ENCODE data around the gene SPATA33.
"Not testable (repeated sequence)": the region's sequence is repeated elsewhere in the genome, so short reads cannot be mapped to it uniquely, and the experiment has no call there.

SPATA33 gene

DNA sequence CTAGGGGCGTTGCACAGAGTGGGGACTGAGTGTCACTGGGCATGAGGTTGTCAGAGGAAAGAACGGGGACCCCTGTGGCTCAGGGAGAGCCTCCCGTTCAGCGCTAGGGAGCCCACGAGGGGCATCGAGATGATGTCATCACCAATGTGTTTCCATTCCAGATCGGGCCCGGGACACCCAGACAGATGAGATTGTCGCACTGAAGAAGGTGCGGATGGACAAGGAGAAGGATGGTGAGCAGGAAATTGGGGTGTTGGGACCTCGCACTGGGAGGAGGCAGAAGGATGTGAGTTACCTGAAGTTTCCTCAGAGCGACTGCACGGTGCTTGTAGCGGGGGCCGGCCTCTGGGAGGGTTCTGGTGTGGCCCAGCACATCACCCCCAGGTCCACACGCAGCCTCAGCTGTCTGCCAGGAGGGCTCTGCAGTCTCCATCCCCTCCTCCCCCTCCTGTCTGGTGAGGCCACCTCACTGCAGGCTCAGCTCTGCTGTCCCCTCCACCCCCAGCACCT lies 32.8 kb downstream of the SPATA33 start:
- intact Hi-C loops (cut with DNase I; ENCODE audit: low total_unique reads), result no loop called here
- TF ChIP-seq, protein P1, sequence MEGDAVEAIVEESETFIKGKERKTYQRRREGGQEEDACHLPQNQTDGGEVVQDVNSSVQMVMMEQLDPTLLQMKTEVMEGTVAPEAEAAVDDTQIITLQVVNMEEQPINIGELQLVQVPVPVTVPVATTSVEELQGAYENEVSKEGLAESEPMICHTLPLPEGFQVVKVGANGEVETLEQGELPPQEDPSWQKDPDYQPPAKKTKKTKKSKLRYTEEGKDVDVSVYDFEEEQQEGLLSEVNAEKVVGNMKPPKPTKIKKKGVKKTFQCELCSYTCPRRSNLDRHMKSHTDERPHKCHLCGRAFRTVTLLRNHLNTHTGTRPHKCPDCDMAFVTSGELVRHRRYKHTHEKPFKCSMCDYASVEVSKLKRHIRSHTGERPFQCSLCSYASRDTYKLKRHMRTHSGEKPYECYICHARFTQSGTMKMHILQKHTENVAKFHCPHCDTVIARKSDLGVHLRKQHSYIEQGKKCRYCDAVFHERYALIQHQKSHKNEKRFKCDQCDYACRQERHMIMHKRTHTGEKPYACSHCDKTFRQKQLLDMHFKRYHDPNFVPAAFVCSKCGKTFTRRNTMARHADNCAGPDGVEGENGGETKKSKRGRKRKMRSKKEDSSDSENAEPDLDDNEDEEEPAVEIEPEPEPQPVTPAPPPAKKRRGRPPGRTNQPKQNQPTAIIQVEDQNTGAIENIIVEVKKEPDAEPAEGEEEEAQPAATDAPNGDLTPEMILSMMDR (IDR thresholded peaks at IDR 0.05), result no peak
- no peak for DNase-seq
- Histone ChIP-seq H3K36me3 (peaks cover 4 to 65% (median 37%) of the 10 kb centered on the region in 3 donors), H3K27me3 (no peaks in the 10 kb centered on the region), H3K9me3 (no peaks in the 10 kb centered on the region), H3K27ac (no peak overlapping the region), H3K4me3 (no peak overlapping the region), H3K4me1 (peaks cover 0 to 13% (median 8%) of the 10 kb centered on the region in 4 donors)

DNA sequence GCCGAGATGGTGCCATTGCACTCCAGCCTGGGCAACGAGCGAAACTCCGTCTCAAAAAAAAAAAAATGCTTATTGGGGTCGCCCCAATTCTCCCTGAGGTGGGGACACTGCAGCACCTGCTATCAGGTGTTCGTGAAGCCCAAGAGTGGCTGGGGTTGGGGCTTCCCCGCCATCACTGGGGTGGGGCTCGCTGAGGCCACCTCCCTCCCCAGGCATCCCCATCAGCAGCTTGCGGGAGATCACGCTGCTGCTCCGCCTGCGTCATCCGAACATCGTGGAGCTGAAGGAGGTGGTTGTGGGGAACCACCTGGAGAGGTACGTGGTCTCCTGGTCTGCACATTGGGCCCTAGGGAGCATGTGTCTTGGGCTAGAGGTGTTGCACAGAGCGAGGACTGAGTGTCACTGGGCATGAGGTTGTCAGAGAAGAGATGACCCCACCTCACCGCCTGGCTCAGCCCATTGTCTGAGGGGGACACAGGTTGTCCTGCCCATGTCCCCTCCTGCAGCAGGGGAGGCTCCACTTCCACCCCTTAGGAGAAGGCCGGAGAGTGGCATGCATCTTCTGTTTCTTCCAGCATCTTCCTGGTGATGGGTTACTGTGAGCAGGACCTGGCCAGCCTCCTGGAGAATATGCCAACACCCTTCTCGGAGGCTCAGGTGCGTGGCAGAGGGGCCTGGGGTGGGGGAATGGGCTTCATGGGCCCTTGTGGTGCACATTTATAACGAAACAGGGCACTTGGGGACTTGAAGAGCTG lies 33.8 kb downstream of the SPATA33 start:
- intact Hi-C loops (cut with DNase I; ENCODE audit: low total_unique reads), result no loop called here
- Histone ChIP-seq H3K9me3 (no peaks in the 10 kb centered on the region), H3K36me3 (peaks cover 4 to 73% (median 37%) of the 10 kb centered on the region in 3 donors), H3K4me3 (no peak overlapping the region), H3K27me3 (no peaks in the 10 kb centered on the region), H3K27ac (no peak overlapping the region), H3K4me1 (peaks cover 0 to 8% (median 8%) of the 10 kb centered on the region in 4 donors)
- DNase-seq, result no peak
- TF ChIP-seq, protein P1 (IDR thresholded peaks at IDR 0.05), result no peak

DNA sequence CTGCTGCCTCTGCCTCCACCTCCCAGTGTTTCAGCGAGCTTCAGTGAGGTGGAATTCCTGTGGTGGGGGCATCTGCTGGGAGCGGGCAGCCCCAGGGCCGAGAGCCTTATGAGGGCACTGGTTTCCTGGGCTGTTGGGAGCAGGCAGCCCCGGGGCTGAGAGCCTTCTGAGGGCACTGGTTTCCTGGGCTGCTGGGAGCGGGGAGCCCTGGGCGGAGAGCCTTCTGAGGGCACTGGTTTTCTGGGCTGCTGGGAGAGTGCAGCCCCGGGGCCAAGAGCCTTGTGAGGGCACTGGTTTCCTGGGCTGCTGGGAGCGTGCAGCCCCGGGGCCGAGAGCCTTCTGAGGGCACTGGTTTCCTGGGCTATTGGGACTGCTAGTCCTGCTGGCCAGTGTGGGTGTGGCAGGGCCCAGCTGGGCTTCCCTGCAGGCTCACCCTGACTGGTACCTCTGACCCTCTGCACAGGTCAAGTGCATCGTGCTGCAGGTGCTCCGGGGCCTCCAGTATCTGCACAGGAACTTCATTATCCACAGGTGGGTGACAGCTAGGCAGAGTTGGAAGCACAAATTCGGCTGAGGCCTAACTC lies 34.4 kb downstream of the SPATA33 start:
- intact Hi-C loops (cut with DNase I; ENCODE audit: low total_unique reads), result no loop called here
- TF ChIP-seq, protein P1 (IDR thresholded peaks at IDR 0.05), result no peak
- no peaks in the 10 kb centered on the region for H3K27me3 ChIP-seq
- no peak overlapping the region for H3K4me3 ChIP-seq
- peaks cover 0 to 8% (median 7%) of the 10 kb centered on the region in 4 donors for H3K4me1 ChIP-seq
- peaks cover 4 to 80% (median 37%) of the 10 kb centered on the region in 3 donors for H3K36me3 ChIP-seq
- no peaks in the 10 kb centered on the region for H3K9me3 ChIP-seq
- DNase-seq, result no peak
- H3K27ac ChIP-seq, result no peak overlapping the region

DNA sequence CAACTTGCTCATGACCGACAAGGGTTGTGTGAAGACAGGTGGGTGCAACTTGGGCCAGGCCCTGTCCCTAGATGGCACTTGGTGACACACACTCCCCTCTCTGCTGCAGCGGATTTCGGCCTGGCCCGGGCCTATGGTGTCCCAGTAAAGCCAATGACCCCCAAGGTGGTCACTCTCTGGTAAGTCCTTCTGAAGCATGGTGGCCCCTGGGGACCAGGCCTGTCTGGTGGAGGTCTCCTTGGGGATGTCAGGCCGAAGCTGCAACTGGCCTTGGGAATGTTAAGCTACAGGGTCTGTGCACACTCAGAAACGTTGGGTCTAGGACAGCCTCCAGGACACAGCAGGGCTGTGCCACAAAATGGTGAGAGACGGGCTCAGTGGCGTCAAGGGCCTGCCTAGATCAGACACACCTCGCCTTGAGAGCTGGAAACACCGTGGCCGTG lies 35.7 kb downstream of the SPATA33 start:
- H3K27ac ChIP-seq, result no peak overlapping the region
- H3K4me1 ChIP-seq, result no peaks in the 10 kb centered on the region
- no peak for DNase-seq
- TF ChIP-seq, protein P1 (IDR thresholded peaks at IDR 0.05), result no peak
- intact Hi-C loops (cut with DNase I; ENCODE audit: low total_unique reads), result no loop called here
- no peak overlapping the region for H3K4me3 ChIP-seq
- H3K27me3 ChIP-seq, result no peaks in the 10 kb centered on the region
- H3K9me3 ChIP-seq, result no peaks in the 10 kb centered on the region
- peaks cover 4 to 90% (median 43%) of the 10 kb centered on the region in 3 donors for H3K36me3 ChIP-seq

DNA sequence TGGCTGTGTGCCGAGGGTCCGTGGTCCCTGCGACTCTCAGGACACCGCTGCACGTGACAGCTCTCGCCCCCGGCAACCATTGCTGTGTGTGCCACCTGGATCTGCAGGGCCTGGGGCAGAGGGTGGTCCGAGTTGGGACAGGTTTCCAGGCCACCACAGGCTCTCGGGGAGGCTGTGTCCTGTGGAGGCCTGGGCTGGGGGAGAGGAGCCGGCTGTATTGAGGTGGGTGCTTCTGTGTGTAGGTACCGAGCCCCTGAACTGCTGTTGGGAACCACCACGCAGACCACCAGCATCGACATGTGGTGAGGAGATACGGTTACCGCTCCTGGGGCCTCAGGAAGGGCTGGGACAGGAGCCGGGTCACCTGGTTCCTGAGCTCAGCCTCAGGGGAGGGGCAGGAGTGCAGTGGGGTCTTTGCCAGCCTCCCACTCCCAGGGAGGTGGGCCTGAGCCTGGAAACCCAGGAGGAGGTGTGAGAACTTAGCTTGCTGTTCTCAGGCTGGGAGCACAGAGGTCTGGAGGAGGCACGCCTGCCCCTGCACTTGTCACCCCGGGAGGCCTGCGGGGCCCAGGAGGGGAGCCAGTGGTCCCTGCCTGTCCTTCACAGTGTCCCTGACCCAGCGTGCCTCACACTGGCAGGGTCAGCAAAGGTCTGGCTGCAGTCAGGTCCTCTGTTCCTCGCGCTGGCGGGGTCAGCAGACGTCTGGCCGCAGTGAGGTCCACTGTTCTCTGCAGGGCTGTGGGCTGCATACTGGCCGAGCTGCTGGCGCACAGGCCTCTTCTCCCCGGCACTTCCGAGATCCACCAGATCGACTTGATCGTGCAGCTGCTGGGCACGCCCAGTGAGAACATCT lies 36.5 kb downstream of the SPATA33 start:
- Histone ChIP-seq H3K4me3 (no peak overlapping the region), H3K4me1 (no peaks in the 10 kb centered on the region), H3K27ac (no peak overlapping the region), H3K9me3 (no peaks in the 10 kb centered on the region), H3K36me3 (peaks cover 4 to 87% (median 43%) of the 10 kb centered on the region in 3 donors), H3K27me3 (no peaks in the 10 kb centered on the region)
- TF ChIP-seq, protein P1 (IDR thresholded peaks at IDR 0.05), result no peak
- intact Hi-C loops (cut with DNase I; ENCODE audit: low total_unique reads), result no loop called here
- no peak for DNase-seq

DNA sequence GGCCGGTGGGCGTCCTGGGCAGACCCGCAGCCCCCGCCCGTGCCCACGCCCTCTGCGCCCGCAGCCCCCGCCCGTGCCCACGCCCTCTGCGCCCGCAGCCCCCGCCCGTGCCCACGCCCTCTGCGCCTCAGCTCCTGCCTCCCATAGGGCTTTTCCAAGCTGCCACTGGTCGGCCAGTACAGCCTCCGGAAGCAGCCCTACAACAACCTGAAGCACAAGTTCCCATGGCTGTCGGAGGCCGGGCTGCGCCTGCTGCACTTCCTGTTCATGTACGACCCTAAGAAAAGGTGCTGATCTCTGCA lies 37.1 kb downstream of the SPATA33 start:
- H3K27ac ChIP-seq; H3K27me3 ChIP-seq; DNase-seq; H3K4me1 ChIP-seq; intact Hi-C loops (cut with DNase I; ENCODE audit: low total_unique reads); H3K9me3 ChIP-seq; H3K4me3 ChIP-seq: not testable (repeated sequence)
- H3K36me3 ChIP-seq, result peaks cover 4 to 82% (median 43%) of the 10 kb centered on the region in 3 donors

Data from tibial artery (tissue), 4 donors.